Hippocampal formation (tissue), 2 donors: Measurements from ENCODE around the gene GPC5.
A peak's percentile ranks its signal among the peaks of the same experiment; 100 is the strongest.
"Not testable (repeated sequence)": the region's sequence is repeated elsewhere in the genome, so short reads cannot be mapped to it uniquely, and the experiment has no call there.

ENCODE experiments used
- DNase-seq, 2 donors: peaks; one replicate each; lab custom pipeline; 2025; lab: John Stamatoyannopoulos, UW

GPC5 gene

DNA sequence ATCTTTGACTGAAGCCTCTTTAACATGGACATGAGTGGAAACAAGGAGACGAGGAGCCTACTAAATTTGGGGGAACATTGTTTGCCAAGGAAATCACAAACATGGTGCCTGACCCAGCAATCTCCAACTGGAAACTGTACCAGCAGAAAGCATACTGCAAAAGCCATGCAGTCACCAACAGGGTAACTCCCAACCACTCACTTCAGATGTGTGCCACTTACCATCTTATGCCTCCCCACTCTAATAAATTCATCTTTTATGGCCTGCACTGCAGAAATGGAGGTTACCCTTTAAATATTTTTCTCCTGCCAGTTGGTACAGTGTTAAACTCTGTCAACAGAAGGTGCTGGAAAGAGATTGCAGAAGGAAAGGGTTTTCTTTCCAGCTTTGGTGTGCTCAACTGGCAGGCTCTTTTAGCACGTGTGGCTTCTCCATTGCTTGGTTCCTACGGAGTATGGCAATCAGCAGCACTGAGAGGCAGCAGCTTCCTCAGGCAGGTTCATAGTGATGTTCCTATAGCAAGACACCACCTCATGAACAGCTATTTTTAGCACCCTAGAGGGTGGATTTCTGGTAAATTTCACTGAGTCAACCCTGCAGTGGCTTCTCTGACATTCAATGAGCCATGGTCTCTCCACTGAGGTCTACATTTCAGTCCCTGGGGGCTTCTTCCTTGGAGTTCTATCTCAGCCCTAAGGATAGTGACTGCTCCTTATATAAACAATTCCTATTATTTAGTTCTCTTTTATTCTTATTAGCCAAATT, 29.6 kb upstream of the GPC5 start:
- no peak for DNase-seq

DNA sequence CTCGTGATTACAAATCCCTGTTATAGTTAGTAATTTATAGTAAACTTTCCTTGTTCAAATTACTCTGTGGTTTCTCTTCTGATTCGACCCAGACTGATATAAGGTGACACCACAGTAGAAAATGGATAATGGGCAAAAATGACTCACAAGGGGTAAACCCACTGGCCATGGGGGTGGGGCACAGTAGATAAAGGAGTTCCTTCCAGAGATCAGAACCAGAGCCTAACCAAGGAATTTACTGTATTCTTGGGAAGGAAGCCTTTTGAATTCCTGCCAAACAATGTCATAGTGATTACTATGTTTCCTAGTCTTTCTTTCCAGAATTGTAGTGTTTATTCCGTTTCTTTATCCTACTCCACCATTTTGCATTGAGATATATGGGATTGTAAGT, 29.0 kb upstream of the GPC5 start:
- DNase-seq: no peak

DNA sequence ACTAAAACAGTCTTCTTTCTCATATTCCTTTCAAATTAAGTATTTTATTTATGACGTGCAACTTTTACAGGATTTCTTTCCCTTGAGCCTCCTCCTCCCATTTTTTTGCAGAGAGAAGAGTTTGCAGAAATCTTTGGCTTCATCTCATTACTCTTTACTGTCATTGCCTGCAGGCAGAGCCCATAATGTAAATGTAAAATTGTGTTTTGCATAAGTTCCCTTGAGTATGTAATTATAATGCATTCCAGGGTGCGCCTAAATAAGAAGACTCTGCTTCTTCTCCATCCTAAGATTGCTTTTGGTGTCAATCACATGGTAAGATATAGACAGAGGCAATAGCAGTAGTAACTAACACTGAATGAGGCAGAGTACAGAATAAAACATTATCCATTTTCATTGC, 27.9 kb upstream of the GPC5 start:
- no peak for DNase-seq

DNA sequence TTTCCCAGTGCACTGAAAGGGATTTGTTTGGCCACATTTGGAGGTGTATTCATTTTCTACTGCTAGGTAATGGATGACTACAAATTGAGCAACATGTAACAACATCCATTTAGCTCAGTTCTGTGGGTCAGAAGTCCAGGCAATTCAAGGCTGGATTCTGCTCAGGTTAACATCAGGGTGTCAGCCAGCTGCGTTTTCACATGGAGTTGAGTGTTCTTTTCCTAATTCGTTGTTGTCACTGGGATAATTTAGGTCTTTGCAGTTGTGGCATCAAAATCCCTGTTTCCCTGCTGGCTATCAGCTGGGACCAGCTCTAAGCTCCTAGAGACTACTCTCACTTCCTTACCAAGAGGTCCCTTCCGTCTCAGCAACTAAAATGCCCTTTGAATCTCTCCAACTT, 25.5 kb upstream of the GPC5 start:
- DNase-seq: no peak

DNA sequence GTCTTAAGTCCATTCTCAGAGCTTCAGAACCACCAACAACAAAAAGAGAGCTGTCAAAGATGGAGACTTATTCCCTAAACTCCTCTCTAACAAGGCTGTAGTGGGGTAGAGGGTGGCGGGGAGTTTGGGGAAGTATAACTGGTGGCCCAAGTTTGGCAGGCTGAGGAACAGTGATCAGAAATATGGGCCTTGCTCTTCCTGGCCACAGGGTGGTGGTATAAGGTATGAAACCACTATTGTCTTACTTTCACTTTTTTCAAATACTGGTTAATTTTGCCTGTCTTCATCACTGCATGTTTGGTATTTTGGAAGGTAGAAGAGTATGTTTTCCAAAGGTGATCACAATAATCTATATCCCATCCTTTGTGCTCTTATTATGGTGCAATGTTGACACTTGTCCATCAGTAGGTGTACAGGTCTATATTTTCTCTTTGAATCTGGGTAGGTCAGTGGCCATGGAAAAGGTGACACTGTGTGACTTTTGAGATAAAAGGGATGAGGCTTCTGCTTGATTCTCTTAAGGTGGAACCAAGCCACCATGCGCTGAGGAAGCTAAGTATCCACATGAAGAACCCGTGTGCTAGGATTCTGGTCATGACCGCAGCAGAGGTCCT, 23.2 kb upstream of the GPC5 start:
- DNase-seq: peak in 1 of 2 donors; percentile 3

DNA sequence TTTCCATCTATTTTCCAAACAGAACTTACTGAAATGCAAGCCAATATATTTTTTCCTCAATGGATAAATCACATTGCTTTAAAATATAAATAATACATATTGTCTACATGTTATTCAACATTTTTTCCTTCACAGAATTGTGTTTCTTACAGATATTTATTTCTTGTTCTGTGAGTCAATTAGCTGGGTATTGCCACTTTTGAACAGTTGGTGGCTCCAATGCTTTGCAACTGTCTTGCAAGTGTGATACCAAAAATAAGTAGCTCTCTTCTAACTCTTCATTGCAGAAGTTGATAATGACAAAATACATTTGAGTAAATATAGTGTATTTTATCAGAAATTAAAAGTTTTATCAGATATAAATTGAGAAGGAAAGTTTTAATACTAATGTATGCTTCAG, 17.1 kb upstream of the GPC5 start:
- DNase-seq: peak; percentile 3 to 63

DNA sequence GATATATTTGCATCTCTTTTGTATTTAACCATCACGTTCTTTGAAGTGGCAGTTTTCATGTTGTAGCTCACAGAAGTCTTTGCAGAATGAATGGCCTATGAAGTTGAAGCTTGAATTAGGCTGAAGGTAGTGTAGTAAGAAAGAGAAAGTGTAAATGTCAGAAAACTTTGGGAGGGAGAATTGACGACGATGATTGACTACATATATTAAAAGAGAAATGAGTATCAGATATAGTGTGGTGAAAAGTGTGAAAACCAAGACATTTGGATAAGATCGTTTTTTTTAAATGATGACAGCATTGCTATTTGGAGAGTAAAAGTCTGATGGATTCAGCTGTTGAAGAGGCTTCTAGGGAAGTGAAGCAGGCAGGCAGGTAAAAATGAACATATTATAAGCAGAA, 14.6 kb upstream of the GPC5 start:
- DNase-seq: no peak

DNA sequence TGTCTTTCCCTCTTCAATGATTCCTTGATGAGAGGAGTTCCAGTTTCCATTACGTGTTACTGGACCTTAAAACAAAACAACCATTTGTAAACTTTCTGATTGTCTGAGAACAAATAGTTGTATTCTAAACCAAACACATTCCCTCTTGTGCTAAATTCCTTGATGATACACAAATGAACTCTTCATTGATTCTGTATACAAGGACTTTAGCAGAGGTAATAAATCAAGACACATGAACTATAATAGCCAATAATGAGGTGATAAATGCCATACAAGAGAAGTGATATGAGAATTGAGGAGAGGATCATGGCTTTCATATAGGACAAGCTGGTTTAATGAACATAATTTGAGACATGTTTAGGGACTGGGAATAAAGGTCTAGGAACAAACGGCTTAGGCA, 13.5 kb upstream of the GPC5 start:
- no peak for DNase-seq

DNA sequence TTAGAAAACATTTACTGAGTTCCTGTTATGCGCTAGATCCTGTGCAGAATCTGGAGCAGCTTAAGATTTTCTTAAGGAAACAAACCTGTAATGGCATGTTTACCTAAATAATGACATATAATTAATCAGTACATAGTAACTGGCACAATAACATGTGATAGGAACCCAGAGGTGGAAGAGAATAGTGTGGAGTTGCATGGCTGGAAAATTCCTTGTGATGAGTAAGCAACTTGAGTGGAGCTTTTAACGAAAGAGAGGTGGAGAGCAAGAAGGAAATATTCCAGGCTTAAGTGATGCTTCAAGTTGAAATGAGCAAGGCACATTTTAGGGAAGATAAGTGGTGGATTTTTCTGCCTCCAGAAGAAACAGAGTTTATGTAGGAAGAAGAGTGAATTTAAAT, 9.2 kb upstream of the GPC5 start:
- DNase-seq: no peak

DNA sequence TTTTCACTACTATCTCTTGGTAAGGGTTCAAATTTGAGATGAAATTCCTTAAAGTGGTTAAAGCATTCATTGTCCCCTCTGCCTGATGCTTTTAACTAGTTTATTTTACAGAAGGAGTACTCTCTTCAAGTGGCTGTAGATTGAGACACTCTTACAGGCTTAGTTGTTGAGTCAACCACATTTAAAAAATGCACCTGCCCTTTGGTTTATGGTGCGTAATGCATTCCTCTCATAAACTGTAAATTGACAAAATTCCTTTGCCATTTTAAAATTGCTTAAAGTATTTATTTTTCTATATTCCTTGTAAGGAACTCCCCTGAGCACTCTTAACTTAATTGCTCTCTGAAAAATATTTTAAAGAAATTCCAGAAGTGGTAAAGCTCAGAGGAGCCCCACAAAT, 826 bp upstream of the GPC5 start:
- DNase-seq: no peak

DNA sequence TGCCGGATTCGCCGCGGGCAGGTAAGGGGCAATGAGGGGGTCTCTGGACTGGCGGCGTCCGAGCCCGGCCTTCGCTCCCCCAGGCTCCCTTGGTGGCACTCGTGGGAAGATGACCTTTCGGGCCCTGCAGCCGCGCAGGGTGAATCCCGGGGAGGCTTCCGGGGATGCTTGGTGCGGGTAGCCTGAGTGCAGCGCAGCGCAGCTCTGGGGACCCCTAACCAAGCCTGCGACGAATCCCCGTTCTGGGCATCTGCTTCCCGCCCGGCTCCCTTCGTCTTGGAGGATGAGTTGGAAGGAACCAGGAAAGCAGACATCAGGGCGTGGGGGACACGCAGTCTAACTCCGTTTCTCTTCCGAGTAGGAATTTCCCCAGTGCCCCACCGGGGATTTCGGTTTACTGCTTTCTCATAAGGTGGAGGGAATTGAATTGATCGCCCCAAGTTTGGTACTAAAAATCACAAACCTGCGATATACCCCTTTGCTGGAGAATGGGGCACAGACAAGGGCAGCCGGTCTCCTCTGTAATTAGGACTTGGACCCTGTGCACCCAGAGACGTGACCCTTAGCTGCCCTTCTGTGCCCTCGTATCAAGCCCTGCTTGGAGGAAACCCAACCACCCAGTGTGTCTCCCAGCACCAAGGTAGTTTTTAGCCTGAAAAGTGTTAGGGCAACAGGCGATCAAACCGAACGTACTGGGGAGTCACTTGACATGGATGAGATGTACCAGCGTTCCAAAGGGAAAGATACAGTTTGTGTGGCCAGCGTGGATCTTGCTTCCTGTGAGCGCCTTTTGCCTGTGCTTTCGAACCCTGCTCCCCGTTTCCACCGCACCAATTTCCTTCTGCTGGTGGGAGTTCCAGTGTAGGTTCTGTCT, 1.0 kb downstream of the GPC5 start:
- DNase-seq: peak in 1 of 2 donors; percentile 10

DNA sequence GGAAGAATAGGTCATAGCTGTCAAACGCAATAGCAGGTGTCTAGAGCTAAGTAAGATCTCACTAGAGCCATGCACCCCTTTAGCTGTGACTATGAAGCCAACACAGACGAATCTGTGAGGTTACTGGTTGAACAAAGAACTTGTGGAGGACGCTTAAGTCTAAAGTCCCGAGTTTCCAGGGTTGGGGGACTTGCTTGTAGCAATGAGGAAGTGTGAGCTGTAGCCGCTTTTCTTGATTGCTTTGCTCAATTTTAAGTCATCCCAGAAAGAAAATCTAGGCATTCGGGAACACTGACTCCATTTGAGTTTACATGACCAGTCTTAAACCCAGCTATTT, 1.6 kb downstream of the GPC5 start:
- no peak for DNase-seq

DNA sequence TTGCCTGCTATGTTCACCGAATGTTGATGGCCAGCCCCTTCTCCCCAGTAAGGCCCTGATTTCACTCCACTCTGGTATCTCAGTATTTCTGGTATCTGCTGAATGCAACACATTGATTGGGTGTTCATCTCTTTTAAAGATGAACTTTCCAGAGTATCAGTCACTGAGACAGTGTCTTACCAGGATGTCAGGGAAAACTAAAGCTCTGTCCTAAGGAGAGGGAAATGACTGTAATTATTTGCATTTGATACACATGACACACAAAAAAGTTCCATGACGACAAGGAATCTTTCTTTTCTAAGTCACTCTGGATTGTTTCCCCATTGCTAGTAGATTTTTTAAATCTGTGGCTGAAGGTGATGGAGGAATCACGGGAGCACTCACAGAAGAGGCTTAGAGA, 2.2 kb downstream of the GPC5 start:
- no peak for DNase-seq

DNA sequence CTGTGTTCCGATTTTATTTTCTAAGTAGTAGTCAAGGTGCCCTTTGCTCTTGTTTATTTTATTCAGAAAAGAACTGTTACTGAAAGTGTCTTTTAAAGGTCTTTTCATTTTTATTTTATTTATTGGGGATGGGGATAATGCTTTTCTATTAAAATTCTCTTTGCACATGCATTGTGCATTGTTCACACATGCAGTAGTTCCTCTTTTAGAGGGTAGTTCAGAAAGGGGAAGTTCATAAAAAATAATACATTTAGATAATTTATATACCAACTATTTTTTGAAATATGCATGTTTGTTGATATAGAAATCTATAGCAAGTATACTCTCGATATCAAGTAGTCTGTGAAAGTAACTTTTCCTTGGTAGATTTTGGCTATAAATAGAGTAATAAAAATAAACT, 3.5 kb downstream of the GPC5 start:
- DNase-seq: no peak

DNA sequence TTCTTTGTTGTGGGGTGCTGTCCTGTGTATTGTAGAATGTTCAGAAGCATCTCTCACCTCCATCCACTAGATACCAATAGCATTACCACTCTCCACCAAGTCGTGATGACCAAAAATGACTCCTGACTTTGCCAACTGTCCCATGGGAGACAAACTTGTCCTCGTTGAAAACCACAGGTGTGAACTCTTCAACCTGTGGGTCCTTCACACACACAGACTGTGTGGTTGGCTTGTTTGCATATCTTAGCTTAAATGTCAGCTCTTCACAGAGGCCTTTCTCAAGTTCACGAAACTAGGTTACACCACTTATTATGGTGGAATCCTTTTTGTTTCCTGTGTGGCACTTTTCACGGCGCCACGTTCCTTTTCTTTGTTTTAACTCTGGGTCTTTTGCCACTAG, 6.8 kb downstream of the GPC5 start:
- DNase-seq: no peak

DNA sequence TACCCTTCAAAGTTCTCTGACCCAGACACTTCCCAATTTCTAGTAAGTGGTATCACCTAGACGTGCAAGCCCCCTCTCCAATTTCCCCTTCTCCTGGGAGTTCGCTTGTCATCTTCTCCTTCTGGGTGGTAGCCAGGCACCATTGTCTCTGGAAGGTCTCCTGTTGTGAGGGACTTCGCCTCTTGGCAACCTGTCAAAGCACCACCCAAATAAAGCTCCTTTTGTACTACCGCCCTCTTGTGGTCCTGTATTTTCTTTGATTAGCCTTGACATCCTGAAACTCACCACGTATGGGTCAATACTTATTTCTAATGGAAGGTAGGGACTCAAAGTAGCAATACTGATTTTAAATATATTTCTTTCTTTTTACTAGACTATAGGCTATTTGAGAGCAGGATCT, 8.2 kb downstream of the GPC5 start:
- DNase-seq: no peak

DNA sequence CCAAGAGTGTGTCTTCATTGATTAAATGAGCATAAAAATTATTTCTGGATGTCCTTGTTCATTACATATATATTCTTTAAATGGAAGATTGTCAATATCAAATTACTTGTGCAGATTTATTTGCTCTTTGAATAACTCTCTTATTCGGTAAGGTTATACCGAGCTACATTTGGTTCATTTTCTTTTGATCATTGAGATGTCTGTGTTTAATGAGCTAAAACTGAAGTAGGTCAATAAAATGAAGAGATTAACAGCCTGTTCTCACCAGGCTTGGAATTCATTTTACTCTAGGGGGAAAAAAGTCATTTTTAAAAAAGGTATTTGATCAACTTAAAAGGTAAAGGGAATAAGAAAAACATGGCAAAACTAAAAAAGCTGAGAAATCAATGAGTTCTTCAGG, 10.6 kb downstream of the GPC5 start:
- no peak for DNase-seq

DNA sequence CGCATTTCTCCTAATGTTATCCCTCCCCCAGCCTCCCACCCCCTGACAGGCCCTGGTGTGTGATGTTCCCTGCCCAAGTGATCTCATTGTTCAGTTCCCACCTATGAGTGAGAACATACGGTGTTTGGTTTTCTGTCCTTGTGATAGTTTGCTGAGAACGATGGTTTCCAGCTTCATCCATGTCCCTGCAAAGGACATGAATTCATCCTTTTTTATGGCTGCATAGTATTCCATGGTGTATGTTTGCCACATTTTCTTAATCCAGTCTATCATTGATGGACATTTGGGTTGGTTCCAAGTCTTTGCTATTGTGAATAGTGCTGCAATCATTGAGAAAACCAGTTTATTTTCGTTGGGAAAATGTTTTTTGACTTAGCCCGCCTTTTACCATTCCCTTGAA, 18.2 kb downstream of the GPC5 start:
- DNase-seq: not testable (repeated sequence)

DNA sequence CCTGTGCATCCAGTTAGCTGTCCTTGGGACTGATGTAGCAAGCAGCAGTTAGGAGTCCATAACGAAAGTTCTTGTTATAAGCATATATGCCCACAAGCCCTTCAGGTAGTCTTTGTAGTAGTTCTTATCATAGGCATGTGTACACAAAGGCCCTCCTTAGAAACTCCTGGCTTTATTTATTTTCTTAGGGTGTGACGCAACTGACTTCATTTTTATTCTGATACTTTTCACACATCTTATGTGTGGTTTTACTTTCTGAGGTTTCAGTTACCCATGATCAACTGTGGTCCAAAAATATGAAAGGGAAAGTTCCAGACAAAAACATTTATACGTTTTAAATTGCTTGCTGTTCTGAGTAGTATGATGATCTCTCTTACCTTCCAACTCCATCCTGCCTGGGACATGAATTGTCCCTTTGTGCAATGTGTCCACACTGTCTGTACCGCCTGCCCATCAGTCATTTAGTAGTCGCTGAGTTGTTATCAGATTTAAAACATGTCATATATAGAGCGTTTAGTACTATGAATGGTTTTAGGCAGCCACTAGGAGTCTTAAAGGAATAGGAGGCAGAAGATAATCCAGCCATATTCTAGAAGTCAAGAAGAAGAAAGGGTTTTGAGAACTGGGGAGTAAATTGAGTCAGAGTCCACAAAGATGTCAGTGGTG, 19.4 kb downstream of the GPC5 start:
- DNase-seq: no peak

DNA sequence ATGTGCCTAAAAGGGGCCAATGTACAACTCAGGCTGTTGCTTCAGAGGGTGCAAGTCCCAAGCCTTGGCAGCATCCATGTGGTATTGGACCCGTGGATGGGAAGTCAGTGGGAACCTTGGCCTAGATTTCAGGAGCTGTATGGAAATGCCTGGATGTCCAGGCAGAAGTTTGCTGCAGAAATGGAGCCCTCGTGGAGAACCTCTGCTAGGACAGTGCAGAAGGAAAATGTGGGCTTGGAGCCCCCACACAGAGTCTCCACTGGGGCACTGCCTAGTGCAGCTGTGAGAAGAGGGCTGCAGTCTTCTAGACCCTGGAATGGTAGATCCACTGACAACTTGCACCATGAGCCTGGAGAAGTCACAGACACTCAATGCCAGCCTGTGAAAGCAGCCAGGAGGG, 28.5 kb downstream of the GPC5 start:
- DNase-seq: no peak

DNA sequence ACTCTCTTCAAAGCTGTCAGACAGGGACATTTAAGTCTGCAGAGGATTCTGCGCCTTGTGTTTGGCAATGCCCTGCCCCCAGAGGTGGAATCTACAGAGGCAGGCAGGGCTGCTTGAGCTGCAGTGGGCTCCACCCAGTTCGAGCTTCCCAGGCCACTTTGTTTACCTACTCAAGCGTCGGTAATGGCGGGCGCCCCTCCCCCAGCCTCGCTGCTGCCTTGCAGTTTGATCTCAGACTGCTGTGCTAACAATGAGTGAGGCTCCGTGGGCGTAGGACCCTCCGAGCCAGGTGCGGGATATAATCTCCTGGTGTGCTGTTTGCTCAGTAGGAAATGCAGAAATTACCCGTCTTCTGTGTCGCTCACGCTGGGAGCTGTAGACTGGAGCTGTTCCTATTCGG, 40.3 kb downstream of the GPC5 start:
- DNase-seq: not testable (repeated sequence)

DNA sequence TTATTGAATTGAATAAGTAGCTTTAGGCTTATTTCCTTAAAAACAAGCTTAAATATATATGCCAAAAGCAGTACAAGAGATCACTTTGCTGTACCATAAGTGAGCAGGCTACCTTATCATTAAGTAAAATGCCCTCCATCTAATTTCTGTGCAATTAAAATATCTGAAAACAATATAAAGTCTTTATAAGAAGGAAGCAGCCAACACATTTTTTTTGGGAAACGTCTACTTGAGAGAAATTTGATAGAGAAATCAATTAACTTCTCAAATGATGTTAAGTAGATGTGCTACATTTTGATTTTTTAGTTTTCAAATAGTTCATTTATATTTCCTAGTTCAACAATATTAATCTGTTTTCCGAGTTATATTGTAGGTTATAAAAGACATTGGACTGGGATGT, 52.5 kb downstream of the GPC5 start:
- no peak for DNase-seq

DNA sequence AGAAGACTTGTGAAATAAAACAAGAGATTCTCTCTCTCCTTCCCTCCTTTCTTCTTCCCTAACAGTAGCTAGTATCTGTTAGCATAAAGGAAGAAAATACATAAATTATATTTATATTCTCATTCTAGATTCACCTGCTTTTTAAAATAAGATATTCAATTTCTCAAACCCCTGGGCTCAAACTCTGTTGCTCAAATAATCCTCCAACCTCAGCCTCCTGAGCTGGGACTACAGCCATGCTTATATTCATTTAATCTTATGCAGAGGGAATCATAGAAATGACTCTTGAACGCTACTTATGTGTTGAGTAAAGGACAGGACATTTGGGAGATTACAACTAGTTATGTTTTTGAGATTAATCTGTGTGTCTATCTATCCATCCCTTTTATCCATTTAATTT, 56.2 kb downstream of the GPC5 start:
- DNase-seq: no peak
